B cell (primary cell): ENCODE results near the gene CDX1. TPM values are rescaled to one million over a fixed set of nuclear protein-coding genes. Genes with fewer than 3 reads are reported as not detected.

Source experiments
- ATAC-seq: fragments of 200-7000 bp; cut with Tn5 transposase; one replicate; pipeline ENCODE4 v1.10.0; 2021; ENCODE audit warnings: low read depth, mild to moderate bottlenecking, moderate number of reproducible peaks, moderate library complexity
- CTCF ChIA-PET: fragments of 350-600 bp; sonication (Branson Sonifier 250); formaldehyde crosslinking; loops from one replicate; lab custom pipeline; 2021; ENCODE audit warnings: antibody characterized with exemption, inconsistent platforms; lab: Charles Lee
- POLR2A ChIA-PET: fragments of 350-600 bp; sonication (Branson Sonifier 250); formaldehyde crosslinking; loops from one replicate; lab custom pipeline; 2021; ENCODE audit warnings: antibody characterized with exemption; lab: Charles Lee
- DNase-seq: peaks from one replicate; pipeline ENCODE4 v3.0.0; 2013
- H2AFZ ChIP-seq: 2 replicates; pipeline ENCODE4 v1.6.1; 2012; ENCODE audit warnings: mild to moderate bottlenecking, low read depth, low read length; ENCODE audit not compliant: insufficient read depth, poor library complexity, severe bottlenecking
- H3K27ac ChIP-seq, 2 donors: 1 replicate in 1 of 2; 2 replicates in 1 of 2; pipeline ENCODE4 v1.5.1; 2012 to 2013; ENCODE audit warnings: low read length in 2 of 2, mild to moderate bottlenecking in 2 of 2, moderate library complexity in 1 of 2
- H3K27me3 ChIP-seq, 4 experiments: fragments of 200-600 bp in 1 of 4; sonication (generic) in 1 of 4; replicated peaks in 1 of 4; 1 replicate in 2 of 4; 2 replicates in 2 of 4; pipeline versions ENCODE4 v1.6.1 to v1.7.0; 2013 to 2016; ENCODE audit warnings: low read length in 3 of 4, mild to moderate bottlenecking in 2 of 4, mixed read lengths in 1 of 4, moderate library complexity in 1 of 4; ENCODE audit not compliant: insufficient read depth in 4 of 4, control insufficient read depth in 3 of 4; ENCODE audit errors: control extremely low read depth in 1 of 4
- H3K36me3 ChIP-seq, 2 experiments: replicated peaks in 1 of 2; 1 replicate in 1 of 2; 2 replicates in 1 of 2; pipeline versions ENCODE4 v1.6.1 to v1.7.1; 2013; ENCODE audit warnings: low read length in 1 of 2; ENCODE audit not compliant: insufficient read depth in 2 of 2, control insufficient read depth in 1 of 2; ENCODE audit errors: control extremely low read depth in 1 of 2, extremely low read depth in 1 of 2
- H3K4me1 ChIP-seq, 2 donors: fragments of 200-600 bp in 1 of 2; sonication (generic) in 1 of 2; 1 replicate in 1 of 2; 2 replicates in 1 of 2; pipeline versions ENCODE4 v1.5.1 to v1.6.1; 2013 to 2017; ENCODE audit warnings: low read length in 2 of 2; ENCODE audit not compliant: control insufficient read depth in 2 of 2, insufficient read depth in 2 of 2
- H3K4me2 ChIP-seq: replicated peaks from 2 replicates; pipeline ENCODE3; 2012; ENCODE audit warnings: mild to moderate bottlenecking, low read depth, low read length; ENCODE audit not compliant: poor library complexity, severe bottlenecking
- H3K4me3 ChIP-seq, 5 experiments: fragments of 200-600 bp in 1 of 5; sonication (generic) in 1 of 5; 1 replicate in 3 of 5; 2 replicates in 2 of 5; pipeline versions ENCODE4 v1.5.1 to v1.7.0; 2011 to 2016; ENCODE audit warnings: low read length in 4 of 5, mild to moderate bottlenecking in 4 of 5, low read depth in 2 of 5, control low read depth in 1 of 5, moderate library complexity in 1 of 5; ENCODE audit not compliant: insufficient read depth in 1 of 5; ENCODE audit errors: control extremely low read depth in 1 of 5, extremely low read depth in 1 of 5
- H3K79me2 ChIP-seq: fragments of 200-600 bp; sonication (generic); one replicate; pipeline ENCODE4 v1.6.0; 2016; ENCODE audit warnings: low read length; ENCODE audit not compliant: control insufficient read depth, insufficient read depth
- H3K9ac ChIP-seq: fragments of 200-600 bp; sonication (generic); 2 replicates; pipeline ENCODE4 v1.6.1; 2017; ENCODE audit warnings: mild to moderate bottlenecking, low read length, moderate library complexity
- H3K9me3 ChIP-seq, 3 donors: one replicate each; pipeline versions ENCODE4 v1.6.1 to v1.7.1; 2013; ENCODE audit warnings: low read length in 2 of 3; ENCODE audit not compliant: control insufficient read depth in 2 of 3, insufficient read depth in 1 of 3; ENCODE audit errors: control extremely low read depth in 1 of 3
- H4K20me1 ChIP-seq: 2 replicates; pipeline ENCODE4 v1.6.0; 2012; ENCODE audit warnings: mild to moderate bottlenecking, low read length; ENCODE audit not compliant: insufficient read depth, control insufficient read depth, poor library complexity, severe bottlenecking
- H3K27ac Mint-ChIP-seq: one replicate; pipeline ENCODE4 v1.8.0; 2021; ENCODE audit warnings: mixed read lengths
- H3K27me3 Mint-ChIP-seq: one replicate; pipeline ENCODE4 v1.8.0; 2021; ENCODE audit warnings: mixed read lengths
- H3K4me1 Mint-ChIP-seq: one replicate; pipeline ENCODE4 v1.8.0; 2021; ENCODE audit warnings: mixed read lengths
- H3K4me3 Mint-ChIP-seq: one replicate; pipeline ENCODE4 v1.8.0; 2021; ENCODE audit warnings: mixed read lengths
- H3K9me3 Mint-ChIP-seq: one replicate; pipeline ENCODE4 v1.8.0; 2022; ENCODE audit warnings: mixed read lengths; ENCODE audit not compliant: insufficient read depth
- EZH2 ChIP-seq: IDR thresholded peaks from 2 replicates; pipeline ENCODE4 v1.6.1; 2012; ENCODE audit warnings: borderline replicate concordance, low read depth, mild to moderate bottlenecking, moderate library complexity, low read length; ENCODE audit not compliant: insufficient read depth, poor library complexity, severe bottlenecking
- WGBS: methylation state at CpG from one replicate; pipeline ENCODE4 v1.1.5; 2013; ENCODE audit warnings: missing lambda C conversion rate; ENCODE audit not compliant: insufficient coverage; 5-methylcytosine and 5-hydroxymethylcytosine counted together
- intact Hi-C: fragments of 100-400 bp; cut with micrococcal nuclease; formaldehyde crosslinking; loops from one replicate; pipeline ENCODE4 v1.10.0; 2022
- polyA plus RNA-seq: library from polyadenylated mRNA; depleted of rRNA; stranded (reverse); fragments of >200 nt; gene quantifications from 2 replicates; pipeline ENCODE4 v1.2.3, GENCODE V29; 2012
- total RNA-seq, 2 donors: library from RNA; stranded (reverse); fragments of 120-200 nt in 1 of 2; gene quantifications; 1 replicate in 1 of 2; 2 replicates in 1 of 2; pipeline versions ENCODE4 v1.2.3 to v1.2.4, GENCODE V29; 2013 to 2022
- TF ChIP-seq, protein P1 (sequence below): fragments of 200-600 bp; IDR thresholded peaks from one replicate; pipeline ENCODE4 v1.8.0; 2022; ENCODE audit warnings: antibody characterized with exemption, mild to moderate bottlenecking

The CDX1 gene
- total and polyA plus RNA-seq, 2 donors (not counting 1 experiment from before 2014, with no cell fraction given) = not detected

DNA sequence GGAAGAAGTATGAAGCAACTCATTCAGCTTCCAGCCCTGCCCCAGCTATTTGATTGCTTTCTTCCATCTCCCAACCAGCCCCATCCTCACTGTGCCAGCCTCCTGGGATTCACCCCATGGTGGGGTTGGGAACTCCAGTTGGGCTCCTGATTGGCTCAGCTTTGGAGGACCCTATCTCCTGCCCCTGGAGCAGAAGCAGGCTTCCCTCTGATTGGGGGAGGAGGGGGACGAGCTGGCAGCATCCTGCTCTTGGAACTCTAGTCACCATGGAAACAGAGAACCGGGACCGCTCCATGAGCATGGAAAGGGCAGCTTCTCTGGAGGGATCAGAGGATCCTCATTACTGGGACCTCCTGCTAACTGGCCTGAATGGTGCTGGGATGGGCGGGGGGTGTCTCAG, 25.9 kb downstream of the CDX1 start:
- Histone ChIP-seq H3K27ac (no peak overlapping the region), H2AFZ (no peak overlapping the region), H3K79me2 (no peaks in the 10 kb centered on the region), H3K4me2 (no peak overlapping the region), H3K4me1 (no peaks in the 10 kb centered on the region), H3K9ac (no peak overlapping the region), H3K4me3 (no peak overlapping the region), H3K9me3 (no peaks in the 10 kb centered on the region), H3K36me3 (no peaks in the 10 kb centered on the region), H3K27me3 (peaks cover 0 to 31% (median 7%) of the 10 kb centered on the region in 4 experiments), H4K20me1 (no peaks in the 10 kb centered on the region)
- no peak for ATAC-seq
- intact Hi-C loops = no loop called here
- Mint-ChIP-seq H3K27me3 (peaks cover 44% of the 10 kb centered on the region), H3K27ac (no peak overlapping the region), H3K9me3 (no peaks in the 10 kb centered on the region), H3K4me3 (no peak overlapping the region), H3K4me1 (no peaks in the 10 kb centered on the region)
- no peak for DNase-seq
- ChIA-PET CTCF (interaction anchor here (2.2 kb wide), 1 partner anchor 26 kb away, joined by 5 read pairs; no protein-coding TSS in a partner anchor), POLR2A (no interaction called here)
- WGBS = 88% methylated on average over 3 of the region's 4 CpGs
- no peak for TF ChIP-seq EZH2
- TF ChIP-seq, protein P1, sequence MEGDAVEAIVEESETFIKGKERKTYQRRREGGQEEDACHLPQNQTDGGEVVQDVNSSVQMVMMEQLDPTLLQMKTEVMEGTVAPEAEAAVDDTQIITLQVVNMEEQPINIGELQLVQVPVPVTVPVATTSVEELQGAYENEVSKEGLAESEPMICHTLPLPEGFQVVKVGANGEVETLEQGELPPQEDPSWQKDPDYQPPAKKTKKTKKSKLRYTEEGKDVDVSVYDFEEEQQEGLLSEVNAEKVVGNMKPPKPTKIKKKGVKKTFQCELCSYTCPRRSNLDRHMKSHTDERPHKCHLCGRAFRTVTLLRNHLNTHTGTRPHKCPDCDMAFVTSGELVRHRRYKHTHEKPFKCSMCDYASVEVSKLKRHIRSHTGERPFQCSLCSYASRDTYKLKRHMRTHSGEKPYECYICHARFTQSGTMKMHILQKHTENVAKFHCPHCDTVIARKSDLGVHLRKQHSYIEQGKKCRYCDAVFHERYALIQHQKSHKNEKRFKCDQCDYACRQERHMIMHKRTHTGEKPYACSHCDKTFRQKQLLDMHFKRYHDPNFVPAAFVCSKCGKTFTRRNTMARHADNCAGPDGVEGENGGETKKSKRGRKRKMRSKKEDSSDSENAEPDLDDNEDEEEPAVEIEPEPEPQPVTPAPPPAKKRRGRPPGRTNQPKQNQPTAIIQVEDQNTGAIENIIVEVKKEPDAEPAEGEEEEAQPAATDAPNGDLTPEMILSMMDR = no peak

DNA sequence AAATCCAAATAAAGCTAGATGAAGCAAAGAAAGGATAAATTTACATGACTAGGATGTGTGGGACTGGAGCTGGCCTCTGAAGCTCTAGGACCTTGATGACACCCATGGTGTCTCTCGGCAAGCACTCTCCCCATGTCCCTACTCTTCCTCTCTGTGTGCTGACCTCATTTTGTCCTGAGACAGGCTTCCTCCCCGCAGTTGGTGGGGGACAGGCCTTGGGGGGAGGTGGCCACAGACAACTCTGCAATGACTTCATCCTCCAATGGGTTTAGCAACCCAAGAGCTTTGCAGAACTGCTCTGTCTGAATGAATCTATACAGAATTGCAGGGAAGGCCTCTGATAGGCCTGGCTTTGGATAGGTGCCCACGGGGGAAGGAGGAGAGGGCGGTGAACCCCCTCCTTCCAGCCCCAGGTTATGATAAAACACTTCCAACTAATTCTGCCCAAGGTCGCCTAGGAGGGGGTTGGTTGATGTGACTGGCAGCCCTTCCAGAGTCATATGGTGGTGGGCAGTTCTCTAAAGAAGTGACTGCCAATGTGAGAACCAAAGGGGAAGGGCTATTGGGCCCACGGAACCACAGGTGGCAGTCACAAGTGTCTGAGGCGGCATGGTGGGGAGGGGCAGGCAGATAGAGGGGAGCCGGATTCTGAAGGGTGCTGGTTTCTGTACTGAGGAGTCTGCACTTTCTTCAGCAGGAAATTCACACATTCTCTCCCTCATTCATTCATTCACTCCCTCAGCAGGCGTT, 29.3 kb downstream of the CDX1 start:
- no peaks in the 10 kb centered on the region for H4K20me1 ChIP-seq
- H3K27ac ChIP-seq = no peak overlapping the region
- intact Hi-C loops = no loop called here
- no peak overlapping the region for H3K4me2 ChIP-seq
- POLR2A ChIA-PET = no interaction called here
- H3K27ac Mint-ChIP-seq = no peak overlapping the region
- H3K9me3 ChIP-seq = no peaks in the 10 kb centered on the region
- H3K79me2 ChIP-seq = no peaks in the 10 kb centered on the region
- no peak overlapping the region for H3K9ac ChIP-seq
- no peaks in the 10 kb centered on the region for H3K4me1 ChIP-seq
- H3K27me3 Mint-ChIP-seq = peaks cover 44% of the 10 kb centered on the region
- ATAC-seq = no peak
- DNase-seq = no peak
- no peak for TF ChIP-seq EZH2
- TF ChIP-seq, protein P1 = no peak
- peaks cover 0 to 13% (median 0%) of the 10 kb centered on the region in 4 experiments for H3K27me3 ChIP-seq
- H3K4me3 ChIP-seq = no peak overlapping the region
- no peak overlapping the region for H2AFZ ChIP-seq
- H3K9me3 Mint-ChIP-seq = no peaks in the 10 kb centered on the region
- H3K4me1 Mint-ChIP-seq = no peaks in the 10 kb centered on the region
- 80% methylated on average over 1 of the region's 9 CpGs for WGBS
- no peak overlapping the region for H3K4me3 Mint-ChIP-seq
- no peaks in the 10 kb centered on the region for H3K36me3 ChIP-seq
- CTCF ChIA-PET = no interaction called here
